Activated naive CD8-positive, alpha-beta T cell treated with anti-CD3 and anti-CD28 coated beads, Interleukin-2, amount 50 U/mL, for 24 hours (primary cell): ENCODE measurements around the gene TRAPPC1.

Source experiments
- ATAC-seq: fragments of 150-1000 bp; cut with Tn5 transposase; one replicate; pipeline ENCODE4 v1.10.0; 2021
- DNase-seq: peaks from one replicate; pipeline ENCODE4 v3.0.0; 2021
- H3K27ac Mint-ChIP-seq: one replicate; pipeline ENCODE4 v1.8.0; 2021; ENCODE audit warnings: mild to moderate bottlenecking, mixed read lengths
- H3K27me3 Mint-ChIP-seq: one replicate; pipeline ENCODE4 v1.8.0; 2021; ENCODE audit warnings: mixed read lengths
- H3K36me3 Mint-ChIP-seq: one replicate; pipeline ENCODE4 v1.8.0; 2021; ENCODE audit warnings: low read depth, mixed read lengths
- H3K4me1 Mint-ChIP-seq: one replicate; pipeline ENCODE4 v1.8.0; 2021; ENCODE audit warnings: mixed read lengths
- H3K4me3 Mint-ChIP-seq: one replicate; pipeline ENCODE4 v1.8.0; 2021; ENCODE audit warnings: mild to moderate bottlenecking, moderate library complexity, mixed read lengths
- H3K9me3 Mint-ChIP-seq: one replicate; pipeline ENCODE4 v1.8.0; 2021; ENCODE audit warnings: mixed read lengths

The TRAPPC1 gene

DNA sequence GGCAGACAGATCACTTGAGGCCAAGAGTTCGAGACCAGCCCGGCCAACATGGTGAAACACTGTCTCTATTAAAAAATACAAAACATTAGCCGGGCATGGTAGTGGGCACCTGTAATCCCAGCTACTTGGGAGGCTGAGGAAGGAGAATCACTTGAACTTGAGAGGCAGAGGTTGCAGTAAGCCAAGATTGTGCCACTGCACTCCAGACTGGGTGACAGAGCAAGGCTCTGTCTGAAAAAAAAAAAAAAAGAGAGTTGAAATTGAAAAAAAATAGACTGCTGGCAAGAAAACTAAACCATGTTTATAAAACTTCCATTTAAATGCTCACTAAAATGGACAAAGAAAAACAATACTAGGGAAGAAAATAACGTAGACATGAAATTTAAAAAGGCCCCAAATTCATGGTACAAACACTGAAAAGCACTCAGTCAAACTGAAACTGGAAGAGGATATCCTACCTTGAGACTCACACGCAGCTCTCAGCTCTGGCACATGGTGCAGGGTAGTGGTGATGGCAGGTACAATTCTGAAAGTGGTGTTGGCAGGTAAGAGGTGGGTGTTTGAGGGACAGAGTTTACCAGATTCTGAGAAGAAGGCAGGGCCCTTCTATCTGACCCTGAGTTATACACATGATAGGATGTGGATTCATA is 19.5 kb upstream of the TRAPPC1 start:
- peaks cover 35% of the 10 kb centered on the region for H3K36me3 Mint-ChIP-seq
- H3K27ac Mint-ChIP-seq: peak overlapping the region; percentile 76
- no peaks in the 10 kb centered on the region for H3K9me3 Mint-ChIP-seq
- H3K4me1 Mint-ChIP-seq: peaks cover 13% of the 10 kb centered on the region
- peak overlapping the region; percentile 15 for H3K4me3 Mint-ChIP-seq
- DNase-seq: peak; percentile 20
- no peaks in the 10 kb centered on the region for H3K27me3 Mint-ChIP-seq
- ATAC-seq: peak; percentile 89

DNA sequence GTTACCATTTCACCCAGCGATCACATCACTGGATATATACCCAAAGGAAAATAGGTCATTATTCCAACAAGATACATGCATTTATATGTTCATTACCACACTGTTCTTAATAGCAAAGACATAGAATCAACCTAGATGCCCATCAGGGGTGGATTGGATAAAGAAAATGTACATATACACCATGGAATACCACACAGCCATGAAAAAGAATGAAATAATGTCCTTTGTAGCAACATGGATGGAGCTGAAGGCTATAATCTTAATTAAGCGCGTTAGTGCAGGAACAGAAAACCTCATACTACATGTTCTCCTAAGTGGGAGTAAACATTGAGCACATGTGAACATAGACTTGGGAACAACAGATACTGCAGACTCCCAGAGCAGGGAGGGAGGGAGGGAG is 18.8 kb upstream of the TRAPPC1 start:
- no peak for DNase-seq
- Mint-ChIP-seq H3K4me1 (peaks cover 13% of the 10 kb centered on the region), H3K27me3 (no peaks in the 10 kb centered on the region), H3K27ac (no peak overlapping the region), H3K4me3 (no peak overlapping the region), H3K9me3 (no peaks in the 10 kb centered on the region), H3K36me3 (peaks cover 40% of the 10 kb centered on the region)
- ATAC-seq: no peak

DNA sequence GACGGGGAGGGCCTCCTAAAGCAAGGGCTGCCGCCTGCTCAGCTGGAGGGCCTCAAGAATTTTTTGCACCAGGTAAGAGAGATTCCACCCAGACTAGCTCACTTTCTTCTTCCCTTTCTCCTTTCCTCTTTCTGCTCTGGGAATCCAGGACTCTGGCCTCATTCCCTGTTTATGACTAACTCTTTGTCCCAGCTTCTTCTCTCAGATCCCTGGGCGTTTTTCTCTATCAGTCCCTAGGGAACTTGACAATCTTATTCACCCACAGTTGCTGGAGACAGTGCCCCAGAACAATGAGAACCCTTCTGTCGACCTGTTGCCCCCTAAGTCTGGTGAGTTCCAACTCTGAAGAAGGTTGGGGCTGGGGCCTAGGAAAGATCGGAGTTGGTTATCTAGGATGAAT is 15.9 kb upstream of the TRAPPC1 start:
- ATAC-seq (no peak), DNase-seq (no peak)
- Mint-ChIP-seq H3K4me3 (no peak overlapping the region), H3K27me3 (no peaks in the 10 kb centered on the region), H3K27ac (no peak overlapping the region), H3K4me1 (peaks cover 13% of the 10 kb centered on the region), H3K36me3 (peaks cover 58% of the 10 kb centered on the region), H3K9me3 (no peaks in the 10 kb centered on the region)

- peaks cover 9% of the 10 kb centered on the region for H3K4me1 Mint-ChIP-seq
- no peak overlapping the region for H3K4me3 Mint-ChIP-seq
- ATAC-seq (no peak), DNase-seq (no peak)
- no peaks in the 10 kb centered on the region for H3K27me3 Mint-ChIP-seq
- H3K9me3 Mint-ChIP-seq: no peaks in the 10 kb centered on the region
- H3K27ac Mint-ChIP-seq: no peak overlapping the region
- peaks cover 65% of the 10 kb centered on the region for H3K36me3 Mint-ChIP-seq
Measured at GRCh38 chr17:7946441-7946840, 14.7 kb upstream of the TRAPPC1 start.

DNA sequence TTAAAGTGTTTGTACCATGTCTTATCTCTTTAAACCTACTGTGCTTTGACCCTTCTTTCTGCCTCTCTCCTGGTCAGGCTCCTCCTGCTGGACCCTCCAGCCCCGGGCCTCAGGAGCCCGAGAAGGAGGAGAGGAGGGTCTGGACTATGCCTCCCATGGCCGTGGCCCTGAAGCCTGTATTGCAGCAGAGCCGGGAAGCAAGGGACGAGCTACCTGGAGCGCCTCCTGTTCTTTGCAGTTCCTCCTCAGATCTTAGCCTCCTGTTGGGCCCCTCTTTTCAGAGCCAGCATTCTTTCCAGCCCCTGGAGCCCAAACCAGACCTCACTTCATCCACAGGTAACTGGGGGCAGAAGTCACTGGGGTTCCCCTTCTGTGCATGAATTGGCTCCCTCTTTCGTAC is 13.9 kb upstream of the TRAPPC1 start:
- H3K4me1 Mint-ChIP-seq: peaks cover 2% of the 10 kb centered on the region
- no peak for DNase-seq
- no peaks in the 10 kb centered on the region for H3K9me3 Mint-ChIP-seq
- no peak overlapping the region for H3K27ac Mint-ChIP-seq
- ATAC-seq: no peak
- no peak overlapping the region for H3K4me3 Mint-ChIP-seq
- H3K36me3 Mint-ChIP-seq: peaks cover 69% of the 10 kb centered on the region
- no peaks in the 10 kb centered on the region for H3K27me3 Mint-ChIP-seq

- Mint-ChIP-seq H3K27me3 (no peaks in the 10 kb centered on the region), H3K36me3 (peaks cover 70% of the 10 kb centered on the region), H3K9me3 (no peaks in the 10 kb centered on the region), H3K27ac (no peak overlapping the region), H3K4me1 (no peaks in the 10 kb centered on the region), H3K4me3 (no peak overlapping the region)
- ATAC-seq (no peak), DNase-seq (no peak)
Measured at GRCh38 chr17:7944326-7944725, 12.6 kb upstream of the TRAPPC1 start.

DNA sequence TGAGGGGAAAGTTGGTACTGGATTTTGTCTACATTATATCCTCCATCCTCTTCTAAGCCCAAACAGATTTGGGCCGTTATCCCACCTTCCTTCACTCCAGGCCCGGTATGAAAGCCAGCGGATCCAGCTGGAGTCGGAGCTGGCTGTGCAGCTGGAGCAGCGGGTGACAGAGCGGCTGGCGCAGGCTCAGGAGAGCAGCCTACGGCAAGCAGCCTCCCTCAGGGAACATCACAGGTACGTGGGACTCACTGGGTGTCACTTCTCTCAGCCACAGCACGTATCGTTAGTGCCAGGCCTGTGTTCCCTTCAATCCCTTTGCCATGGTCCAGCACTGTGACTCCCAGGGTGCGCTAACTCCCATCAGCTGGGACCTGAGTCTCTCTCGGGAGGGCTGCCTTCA is 11.5 kb upstream of the TRAPPC1 start:
- H3K4me1 Mint-ChIP-seq: no peaks in the 10 kb centered on the region

DNA sequence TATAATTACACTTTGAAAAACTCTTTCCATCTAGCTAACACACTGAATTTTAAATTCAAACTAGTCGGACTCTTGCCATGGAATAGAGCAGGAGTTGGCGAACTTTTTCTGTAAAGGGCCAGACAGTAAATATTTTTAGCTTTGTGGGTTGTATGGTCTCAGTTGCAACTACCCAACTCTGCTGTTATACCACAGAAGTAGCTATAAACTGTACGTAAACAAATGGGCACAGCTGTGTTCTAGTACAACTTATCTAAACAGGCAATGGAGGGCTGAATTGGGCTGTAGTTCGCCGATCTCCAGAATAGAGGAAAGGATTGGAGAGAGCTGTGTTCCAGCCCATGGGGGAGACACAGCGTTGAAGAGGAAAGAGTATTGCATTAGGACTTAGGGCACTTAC is 9.0 kb upstream of the TRAPPC1 start:
- Mint-ChIP-seq H3K36me3 (peaks cover 63% of the 10 kb centered on the region), H3K4me1 (no peaks in the 10 kb centered on the region), H3K27me3 (no peaks in the 10 kb centered on the region), H3K9me3 (no peaks in the 10 kb centered on the region), H3K27ac (no peak overlapping the region), H3K4me3 (no peak overlapping the region)
- ATAC-seq: no peak
- DNase-seq: no peak

More for the DNA sequence above, 11.5 kb upstream of the TRAPPC1 start:
- Mint-ChIP-seq H3K9me3 (no peaks in the 10 kb centered on the region), H3K27me3 (no peaks in the 10 kb centered on the region), H3K27ac (no peak overlapping the region), H3K36me3 (peaks cover 67% of the 10 kb centered on the region), H3K4me3 (no peak overlapping the region)
- DNase-seq (no peak), ATAC-seq (no peak)

DNA sequence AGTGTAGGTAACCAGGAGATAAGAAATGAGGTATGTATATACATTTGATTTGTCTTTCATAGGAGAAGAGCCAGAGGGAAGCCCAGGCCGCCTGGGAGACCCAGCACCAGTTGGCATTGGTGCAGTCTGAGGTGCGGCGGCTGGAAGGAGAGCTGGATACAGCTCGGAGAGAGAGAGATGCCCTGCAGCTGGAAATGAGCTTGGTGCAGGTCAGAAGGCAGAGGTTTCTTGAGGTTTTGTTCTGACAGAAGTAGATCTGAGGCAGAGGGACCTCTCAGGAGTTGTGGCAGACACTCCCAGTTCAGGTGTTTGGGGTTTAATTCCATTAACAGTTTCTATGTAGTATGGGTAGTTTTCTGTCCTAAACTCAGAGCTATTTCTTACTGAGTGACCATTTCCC is 8.3 kb upstream of the TRAPPC1 start:
- no peak overlapping the region for H3K4me3 Mint-ChIP-seq
- ATAC-seq (no peak), DNase-seq (no peak)
- H3K27me3 Mint-ChIP-seq: no peaks in the 10 kb centered on the region
- no peaks in the 10 kb centered on the region for H3K9me3 Mint-ChIP-seq
- no peak overlapping the region for H3K27ac Mint-ChIP-seq
- peaks cover 67% of the 10 kb centered on the region for H3K36me3 Mint-ChIP-seq
- H3K4me1 Mint-ChIP-seq: peaks cover 3% of the 10 kb centered on the region

DNA sequence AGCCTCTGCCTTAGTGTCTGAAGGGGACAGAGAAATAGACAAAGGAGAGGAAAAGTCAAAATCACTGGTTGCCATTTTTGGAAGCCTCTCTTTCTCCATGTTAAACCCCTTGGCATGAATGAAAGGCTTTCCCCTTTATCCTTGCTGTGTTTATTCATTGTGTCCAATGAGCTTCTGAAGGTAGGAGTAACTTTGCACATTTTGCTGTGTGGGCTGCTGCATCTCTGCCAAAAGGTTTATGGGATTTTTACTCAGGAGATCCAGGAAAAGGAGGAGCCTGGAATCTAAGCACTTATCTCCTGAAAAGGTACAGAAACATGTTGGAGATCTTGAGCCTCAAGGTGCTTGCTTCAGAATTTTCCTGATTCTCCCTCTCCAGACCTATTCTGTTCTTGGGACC is 4.1 kb upstream of the TRAPPC1 start:
- Mint-ChIP-seq H3K36me3 (peaks cover 39% of the 10 kb centered on the region), H3K9me3 (no peaks in the 10 kb centered on the region), H3K27me3 (no peaks in the 10 kb centered on the region), H3K4me3 (no peak overlapping the region), H3K27ac (no peak overlapping the region), H3K4me1 (peaks cover 33% of the 10 kb centered on the region)
- ATAC-seq: no peak
- no peak for DNase-seq

DNA sequence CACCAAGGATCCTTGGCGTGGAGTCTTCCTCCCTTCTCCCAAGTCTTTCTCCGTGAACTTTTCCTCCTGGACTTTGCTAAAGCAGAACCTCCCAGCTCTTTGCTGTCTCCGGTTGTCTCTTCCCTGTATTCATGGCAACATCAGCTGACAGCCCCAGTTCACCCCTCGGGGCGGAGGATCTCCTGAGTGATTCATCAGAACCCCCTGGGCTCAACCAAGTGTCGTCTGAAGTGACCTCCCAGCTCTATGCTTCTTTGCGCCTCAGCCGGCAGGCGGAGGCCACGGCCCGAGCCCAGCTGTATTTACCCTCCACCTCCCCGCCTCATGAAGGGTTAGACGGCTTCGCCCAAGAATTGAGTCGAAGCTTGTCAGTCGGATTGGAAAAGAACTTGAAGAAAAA is 1.2 kb upstream of the TRAPPC1 start:
- Mint-ChIP-seq H3K36me3 (peaks cover 24% of the 10 kb centered on the region), H3K27ac (peak overlapping the region; percentile 96), H3K27me3 (no peaks in the 10 kb centered on the region), H3K4me3 (peak overlapping the region; percentile 95), H3K4me1 (peaks cover 38% of the 10 kb centered on the region), H3K9me3 (no peaks in the 10 kb centered on the region)
- DNase-seq: peak; percentile 35
- peak; percentile 11 for ATAC-seq

DNA sequence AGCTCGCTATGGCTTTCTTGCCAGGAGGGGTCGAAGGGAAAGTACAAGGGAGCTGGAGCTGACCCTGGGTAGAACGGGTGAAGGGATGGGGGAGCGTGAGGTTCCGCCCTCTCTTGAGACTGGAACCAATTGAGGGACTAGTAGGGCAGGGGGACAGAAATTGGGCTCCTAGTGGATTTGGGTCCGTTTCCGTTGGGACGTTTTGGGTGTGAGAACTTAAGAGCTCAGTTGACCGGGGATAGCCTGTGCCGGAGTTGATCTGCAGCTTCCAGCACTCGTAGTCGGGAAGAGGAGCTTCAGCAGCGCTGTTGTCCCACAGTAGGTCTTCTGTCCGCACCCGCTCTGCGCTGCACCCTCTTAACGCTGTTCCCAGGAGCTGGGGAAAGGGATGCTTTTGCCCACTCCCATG is 741 bp upstream of the TRAPPC1 start:
- H3K4me1 Mint-ChIP-seq: peaks cover 38% of the 10 kb centered on the region
- ATAC-seq (peak; percentile 17), DNase-seq (peak; percentile 22)
- H3K36me3 Mint-ChIP-seq: peaks cover 24% of the 10 kb centered on the region
- peak overlapping the region; percentile 96 for H3K27ac Mint-ChIP-seq
- H3K9me3 Mint-ChIP-seq: no peaks in the 10 kb centered on the region
- peak overlapping the region; percentile 95 for H3K4me3 Mint-ChIP-seq
- H3K27me3 Mint-ChIP-seq: no peaks in the 10 kb centered on the region

DNA sequence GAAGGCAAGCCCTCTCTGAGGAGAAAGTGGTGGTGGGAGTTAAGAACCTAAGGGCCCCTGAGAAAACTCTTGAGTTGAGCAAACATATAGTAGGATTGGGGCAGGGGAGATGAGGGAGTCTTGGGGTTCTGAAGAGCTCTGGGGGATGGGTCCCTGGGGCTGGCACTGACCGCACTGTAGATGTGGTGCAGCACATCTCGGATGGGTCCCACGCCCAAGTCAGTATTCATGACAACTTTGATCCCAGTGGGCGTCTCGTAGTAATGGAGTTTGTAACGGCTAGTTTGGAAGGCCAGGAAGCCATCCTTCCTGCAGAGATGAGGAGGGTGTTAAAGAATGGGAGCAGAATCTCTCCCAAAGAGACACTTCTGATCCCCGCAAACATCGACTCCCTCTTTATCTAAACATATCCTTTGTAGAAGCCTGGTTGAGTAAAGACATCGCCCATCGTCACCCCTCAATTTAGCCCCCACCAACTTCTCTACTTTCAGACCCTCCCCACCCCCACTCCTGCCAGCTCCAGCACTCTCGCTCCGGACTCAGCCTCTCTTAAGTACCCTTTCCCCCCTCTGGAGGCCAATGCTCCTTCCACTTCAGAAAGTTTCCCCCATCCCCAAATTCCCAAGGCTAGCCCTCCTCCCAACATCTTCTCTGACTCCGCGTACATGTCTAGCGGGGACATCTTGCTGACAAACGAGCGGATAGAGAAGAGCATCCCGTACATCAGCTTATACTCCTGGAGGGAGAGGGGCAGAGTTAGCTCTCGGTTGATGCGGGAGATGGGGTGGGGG is 710 bp downstream of the TRAPPC1 start:
- H3K27ac Mint-ChIP-seq: peak overlapping the region; percentile 96
- no peaks in the 10 kb centered on the region for H3K9me3 Mint-ChIP-seq
- no peaks in the 10 kb centered on the region for H3K27me3 Mint-ChIP-seq
- H3K4me1 Mint-ChIP-seq: peaks cover 38% of the 10 kb centered on the region
- ATAC-seq: no peak
- H3K4me3 Mint-ChIP-seq: peak overlapping the region; percentile 95
- H3K36me3 Mint-ChIP-seq: peaks cover 12% of the 10 kb centered on the region
- no peak for DNase-seq

DNA sequence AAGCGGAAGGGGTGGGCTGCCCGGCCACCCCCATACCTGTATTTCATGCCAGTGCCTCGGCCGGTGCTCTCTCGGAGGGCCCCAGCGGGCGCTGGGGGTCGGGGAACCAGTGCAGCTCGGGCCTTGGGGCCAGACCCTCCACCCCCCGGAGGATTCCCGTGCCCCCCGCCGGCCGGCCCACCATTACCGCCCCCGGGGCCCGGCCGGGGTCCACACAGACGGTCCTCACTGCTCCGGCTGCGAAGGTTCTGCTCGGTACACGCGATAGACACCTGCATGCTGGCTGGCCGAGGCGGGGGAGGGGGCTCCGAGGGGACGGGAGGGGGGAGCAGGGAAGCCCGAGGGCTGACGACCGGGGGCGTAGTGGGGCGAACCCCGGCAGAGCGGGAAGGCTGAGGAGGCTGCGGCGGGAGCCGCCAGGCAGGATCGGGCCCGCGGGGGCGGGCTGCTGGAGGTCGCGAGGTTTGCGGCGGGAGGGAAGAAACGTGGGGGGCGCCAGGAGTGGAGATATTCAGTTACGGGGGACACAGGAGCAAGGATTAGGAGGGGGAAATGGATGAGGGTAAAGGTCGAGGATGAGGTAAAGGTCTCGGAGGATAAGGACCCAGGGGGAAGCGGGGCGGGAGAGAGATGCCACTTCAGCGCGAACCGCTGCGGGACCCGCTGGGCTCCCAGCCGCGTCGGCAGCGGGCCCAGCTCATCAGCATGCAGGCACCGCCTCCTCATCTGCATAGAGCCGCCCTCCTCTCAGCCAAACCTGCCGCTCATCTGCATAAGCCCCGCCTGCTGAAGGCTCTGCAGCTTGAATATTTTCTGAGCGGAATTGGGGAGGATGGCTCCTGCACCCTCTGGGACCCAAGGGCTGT is 2.4 kb downstream of the TRAPPC1 start, which contains the start of gene KCNAB3:
TSS of gene KCNAB3 (minus strand) at position 699 of the 866 bp plus-strand sequence. CDS start at position 278, 421 bp downstream.
- peak; percentile 35 for DNase-seq
- Mint-ChIP-seq H3K9me3 (no peaks in the 10 kb centered on the region), H3K4me1 (peaks cover 29% of the 10 kb centered on the region), H3K36me3 (peaks cover 6% of the 10 kb centered on the region), H3K27me3 (no peaks in the 10 kb centered on the region), H3K4me3 (peak within 1 kb of the TSS; percentile 95), H3K27ac (no peak within 1 kb of the TSS)
- no peak for ATAC-seq
